KMS-11 (cell line): ENCODE results near the gene HOXA3.

Source experiments
- H2AFZ ChIP-seq: fragments of 200-600 bp; sonication (generic); 2 replicates; pipeline ENCODE4 v1.6.1; 2016; ENCODE audit warnings: antibody characterized with exemption, mixed run types, low read depth
- H3K27ac ChIP-seq: fragments of 200-600 bp; sonication (generic); 2 replicates; pipeline ENCODE4 v1.6.1; 2016; ENCODE audit warnings: mild to moderate bottlenecking, mixed run types
- H3K27me3 ChIP-seq: fragments of 200-600 bp; sonication (generic); 2 replicates; pipeline ENCODE4 v1.6.1; 2017; ENCODE audit warnings: mild to moderate bottlenecking, low read depth, mixed run types, moderate library complexity; ENCODE audit not compliant: insufficient read depth
- H3K36me3 ChIP-seq: fragments of 200-600 bp; sonication (generic); 2 replicates; pipeline ENCODE4 v1.6.1; 2017; ENCODE audit warnings: mild to moderate bottlenecking, mixed run types; ENCODE audit not compliant: insufficient read depth
- H3K4me1 ChIP-seq: fragments of 200-600 bp; sonication (generic); 2 replicates; pipeline ENCODE4 v1.6.1; 2016; ENCODE audit warnings: mild to moderate bottlenecking, low read depth, mixed run types; ENCODE audit not compliant: poor library complexity, severe bottlenecking
- H3K4me2 ChIP-seq: fragments of 200-600 bp; sonication (generic); 2 replicates; pipeline ENCODE4 v1.7.0; 2016; ENCODE audit warnings: mild to moderate bottlenecking, mixed run types
- H3K4me3 ChIP-seq: fragments of 200-600 bp; sonication (generic); IDR thresholded peaks from 2 replicates; pipeline ENCODE4 v1.6.1; 2017; ENCODE audit warnings: low read depth, low read length, mixed read lengths; ENCODE audit not compliant: insufficient read depth
- H3K79me2 ChIP-seq: fragments of 200-600 bp; sonication (generic); 2 replicates; pipeline ENCODE4 v1.6.1; 2016; ENCODE audit warnings: low read depth, mixed run types; ENCODE audit not compliant: insufficient read depth
- H3K9ac ChIP-seq: fragments of 200-600 bp; sonication (generic); 2 replicates; pipeline ENCODE4 v1.6.1; 2016; ENCODE audit warnings: mild to moderate bottlenecking, mixed run types
- H4K20me1 ChIP-seq: fragments of 200-600 bp; sonication (generic); 2 replicates; pipeline ENCODE4 v1.6.1; 2016; ENCODE audit warnings: mild to moderate bottlenecking, mixed run types; ENCODE audit not compliant: insufficient read depth
- TF ChIP-seq, protein P1 (sequence below): fragments of 200-600 bp; sonication (generic); conservative IDR thresholded peaks from 2 replicates; pipeline ENCODE4 v1.6.1; 2017; ENCODE audit warnings: low read depth, mild to moderate bottlenecking, antibody characterized with exemption, low read length, moderate library complexity, mixed read lengths

HOXA3 gene

DNA sequence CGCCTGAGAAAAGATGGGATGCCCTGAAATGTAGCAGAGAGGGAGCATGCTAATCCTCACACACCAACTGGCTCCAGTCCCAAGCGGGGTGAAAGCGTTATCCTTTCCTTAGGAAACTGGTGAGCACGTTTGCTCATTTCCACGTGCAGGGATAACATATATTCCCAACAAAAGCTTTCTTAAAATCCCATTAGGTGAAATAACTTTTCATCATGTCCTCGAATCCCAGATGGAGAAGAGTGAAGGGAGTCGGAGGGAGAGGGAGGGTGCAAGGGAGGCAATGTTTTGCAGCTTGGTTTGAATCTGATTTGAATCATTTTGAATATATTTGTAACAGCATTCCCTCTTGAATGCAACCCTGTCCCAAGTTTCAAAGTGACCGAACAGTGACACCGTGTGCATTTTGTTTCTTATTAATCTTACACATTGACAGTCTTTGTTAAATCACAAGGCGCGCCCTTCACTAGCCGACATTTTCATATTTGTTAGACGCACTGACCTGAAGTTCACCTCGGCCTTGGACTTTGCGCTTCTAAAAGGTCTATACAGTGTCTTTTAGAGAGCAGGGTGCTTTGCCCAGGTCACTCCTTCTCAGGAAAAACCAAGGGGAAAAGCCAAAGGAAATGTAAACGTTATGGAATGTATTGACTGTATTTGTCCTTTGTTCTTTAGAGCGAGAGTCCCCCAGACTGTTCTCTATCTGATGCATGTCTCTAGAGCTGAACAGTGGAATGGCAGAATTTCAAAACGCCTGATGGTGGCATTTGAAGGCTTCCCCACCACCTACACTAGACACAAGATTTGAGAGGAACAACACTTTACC lies 18.8 kb downstream of the HOXA3 start:
- Histone ChIP-seq H3K4me2 (peak overlapping the region; percentile 52; the same call in 1 of the 2 replicates), H2AFZ (no peak overlapping the region), H3K27ac (no peak overlapping the region), H3K9ac (no peak overlapping the region), H3K79me2 (no peaks in the 10 kb centered on the region; the same call in 1 of the 2 replicates), H3K4me3 (no peak overlapping the region), H4K20me1 (no peaks in the 10 kb centered on the region), H3K27me3 (no peaks in the 10 kb centered on the region), H3K36me3 (no peaks in the 10 kb centered on the region), H3K4me1 (peaks cover 36% of the 10 kb centered on the region)
- TF ChIP-seq, protein P1, sequence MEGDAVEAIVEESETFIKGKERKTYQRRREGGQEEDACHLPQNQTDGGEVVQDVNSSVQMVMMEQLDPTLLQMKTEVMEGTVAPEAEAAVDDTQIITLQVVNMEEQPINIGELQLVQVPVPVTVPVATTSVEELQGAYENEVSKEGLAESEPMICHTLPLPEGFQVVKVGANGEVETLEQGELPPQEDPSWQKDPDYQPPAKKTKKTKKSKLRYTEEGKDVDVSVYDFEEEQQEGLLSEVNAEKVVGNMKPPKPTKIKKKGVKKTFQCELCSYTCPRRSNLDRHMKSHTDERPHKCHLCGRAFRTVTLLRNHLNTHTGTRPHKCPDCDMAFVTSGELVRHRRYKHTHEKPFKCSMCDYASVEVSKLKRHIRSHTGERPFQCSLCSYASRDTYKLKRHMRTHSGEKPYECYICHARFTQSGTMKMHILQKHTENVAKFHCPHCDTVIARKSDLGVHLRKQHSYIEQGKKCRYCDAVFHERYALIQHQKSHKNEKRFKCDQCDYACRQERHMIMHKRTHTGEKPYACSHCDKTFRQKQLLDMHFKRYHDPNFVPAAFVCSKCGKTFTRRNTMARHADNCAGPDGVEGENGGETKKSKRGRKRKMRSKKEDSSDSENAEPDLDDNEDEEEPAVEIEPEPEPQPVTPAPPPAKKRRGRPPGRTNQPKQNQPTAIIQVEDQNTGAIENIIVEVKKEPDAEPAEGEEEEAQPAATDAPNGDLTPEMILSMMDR = no peak

DNA sequence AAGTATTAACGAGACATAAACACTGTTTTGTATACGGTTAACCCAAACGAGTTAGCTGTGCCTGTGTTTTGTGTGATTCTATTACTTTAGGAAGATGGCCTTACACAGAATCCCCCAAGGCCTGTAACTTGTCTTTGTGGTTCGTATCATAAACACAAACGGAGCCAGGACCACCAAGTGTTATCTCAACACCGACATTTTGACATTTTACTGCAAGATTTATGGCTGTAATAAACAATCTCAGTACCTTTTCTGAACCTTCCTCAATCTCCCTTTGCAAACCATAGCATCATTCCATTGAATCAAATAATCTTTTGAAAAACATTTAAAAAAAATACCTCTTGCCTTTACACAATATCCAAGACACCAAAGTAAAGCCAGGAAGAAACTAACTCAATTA lies 19.4 kb downstream of the HOXA3 start:
- peaks cover 41% of the 10 kb centered on the region for H3K4me1 ChIP-seq
- no peak overlapping the region for H3K4me3 ChIP-seq
- TF ChIP-seq, protein P1 = no peak
- no peak overlapping the region for H3K4me2 ChIP-seq
- H2AFZ ChIP-seq = no peak overlapping the region
- H3K36me3 ChIP-seq = no peaks in the 10 kb centered on the region
- no peaks in the 10 kb centered on the region for H3K27me3 ChIP-seq
- H3K27ac ChIP-seq = no peak overlapping the region
- no peak overlapping the region for H3K9ac ChIP-seq
- no peaks in the 10 kb centered on the region for H4K20me1 ChIP-seq
- H3K79me2 ChIP-seq = no peaks in the 10 kb centered on the region; the same call in 1 of the 2 replicates

DNA sequence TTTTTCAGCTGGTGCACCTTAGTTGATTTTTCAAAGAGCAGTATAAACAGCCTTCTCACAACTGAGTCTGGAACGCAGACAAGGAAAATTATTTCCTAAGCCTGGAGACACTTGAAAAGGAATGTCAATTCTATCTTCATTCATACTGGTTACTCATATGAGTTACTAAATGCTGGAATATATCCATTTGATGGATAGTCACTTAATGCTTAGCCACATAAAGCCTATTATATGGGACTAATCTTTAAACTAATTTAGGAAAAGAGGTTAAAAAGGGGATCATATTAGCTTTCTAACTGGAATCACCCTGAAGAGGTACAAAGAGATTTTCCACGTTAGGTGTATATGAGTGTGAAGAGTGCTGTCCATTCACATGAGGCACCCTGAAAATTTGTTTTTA lies 20.2 kb downstream of the HOXA3 start:
- Histone ChIP-seq H3K4me3 (no peak overlapping the region), H3K27me3 (no peaks in the 10 kb centered on the region)

DNA sequence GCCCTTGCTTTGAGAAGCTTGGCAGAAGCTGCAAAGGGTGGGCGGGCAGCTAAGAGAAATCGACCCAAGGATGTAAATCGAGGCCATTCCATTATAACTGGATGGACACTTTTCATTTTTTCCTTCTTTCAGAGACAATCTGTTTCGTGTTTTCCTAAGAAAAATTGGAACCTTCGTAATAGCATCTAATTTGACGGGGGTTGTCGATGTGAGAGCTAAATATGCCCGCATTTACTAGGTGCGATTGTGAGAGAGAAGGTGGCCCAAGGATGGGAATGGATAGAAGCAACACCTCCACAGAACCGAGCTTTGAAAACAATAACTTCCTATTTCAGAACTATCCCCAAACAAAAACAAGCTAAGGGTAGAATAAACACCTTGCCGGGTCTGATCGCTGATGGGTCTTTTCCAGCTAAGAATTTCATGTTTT lies 21.0 kb downstream of the HOXA3 start:
- Histone ChIP-seq H4K20me1 (no peaks in the 10 kb centered on the region), H3K4me1 (peaks cover 45% of the 10 kb centered on the region), H3K27me3 (no peaks in the 10 kb centered on the region), H3K36me3 (no peaks in the 10 kb centered on the region), H3K79me2 (no peaks in the 10 kb centered on the region; the same call in 1 of the 2 replicates), H3K27ac (peak overlapping the region; percentile 94), H3K9ac (peak overlapping the region; percentile 94), H2AFZ (peak overlapping the region; percentile 79), H3K4me3 (peak overlapping the region; percentile 58), H3K4me2 (peak overlapping the region; percentile 44)
- TF ChIP-seq, protein P1 = no peak

More for the DNA sequence above, 20.2 kb downstream of the HOXA3 start:
- TF ChIP-seq, protein P1 = no peak
- no peaks in the 10 kb centered on the region; the same call in 1 of the 2 replicates for H3K79me2 ChIP-seq
- no peak overlapping the region for H3K27ac ChIP-seq
- H4K20me1 ChIP-seq = no peaks in the 10 kb centered on the region
- no peak overlapping the region for H3K9ac ChIP-seq
- H2AFZ ChIP-seq = no peak overlapping the region
- no peaks in the 10 kb centered on the region for H3K36me3 ChIP-seq
- H3K4me1 ChIP-seq = peaks cover 45% of the 10 kb centered on the region
- H3K4me2 ChIP-seq = no peak overlapping the region
